IPS-15b (cell line): Measurements from ENCODE around the gene LCA5L.
"Not testable (repeated sequence)": the region's sequence is repeated elsewhere in the genome, so short reads cannot be mapped to it uniquely, and the experiment has no call there.

Experiments
- H3K27me3 ChIP-seq: one replicate; pipeline ENCODE4 v1.6.1; 2013; ENCODE audit warnings: low read length; ENCODE audit not compliant: control insufficient read depth, insufficient read depth
- H3K36me3 ChIP-seq: one replicate; pipeline ENCODE4 v1.6.1; 2013; ENCODE audit warnings: low read length; ENCODE audit not compliant: control insufficient read depth, insufficient read depth
- H3K4me1 ChIP-seq: one replicate; pipeline ENCODE4 v1.6.1; 2013; ENCODE audit warnings: mild to moderate bottlenecking, low read length; ENCODE audit not compliant: control insufficient read depth, insufficient read depth
- H3K4me3 ChIP-seq: one replicate; pipeline ENCODE4 v1.5.1; 2013; ENCODE audit warnings: low read depth, low read length
- H3K9ac ChIP-seq: one replicate; pipeline ENCODE4 v1.6.1; 2013; ENCODE audit warnings: low read depth, mild to moderate bottlenecking, low read length
- H3K9me3 ChIP-seq: one replicate; pipeline ENCODE4 v1.6.1; 2013; ENCODE audit warnings: mild to moderate bottlenecking, low read length; ENCODE audit not compliant: control insufficient read depth, insufficient read depth

LCA5L gene

GRCh38 chr21:39384674-39385298 is 60.8 kb downstream of the LCA5L start:
- H3K9me3 ChIP-seq = no peaks in the 10 kb centered on the region
- no peak overlapping the region for H3K4me3 ChIP-seq

GRCh38 chr21:39382096-39382495 is 63.5 kb downstream of the LCA5L start:
- not testable (repeated sequence) for H3K4me3 ChIP-seq, H3K9me3 ChIP-seq, H3K9ac ChIP-seq, H3K36me3 ChIP-seq, H3K4me1 ChIP-seq, H3K27me3 ChIP-seq

More at GRCh38 chr21:39384674-39385298, 60.8 kb downstream of the LCA5L start:
- Histone ChIP-seq H3K9ac (no peak overlapping the region), H3K36me3 (no peaks in the 10 kb centered on the region), H3K27me3 (no peaks in the 10 kb centered on the region), H3K4me1 (peaks cover 6% of the 10 kb centered on the region)

- Histone ChIP-seq H3K4me3 (peak overlapping the region; percentile 96), H3K9me3 (no peaks in the 10 kb centered on the region), H3K9ac (peak overlapping the region; percentile 1), H3K4me1 (peaks cover 11% of the 10 kb centered on the region), H3K27me3 (no peaks in the 10 kb centered on the region), H3K36me3 (no peaks in the 10 kb centered on the region)
Observed at GRCh38 chr21:39381009-39381408, 64.6 kb downstream of the LCA5L start.

GRCh38 chr21:39379986-39380891 is 65.3 kb downstream of the LCA5L start:
- no peaks in the 10 kb centered on the region for H3K36me3 ChIP-seq
- peak overlapping the region; percentile 96 for H3K4me3 ChIP-seq
- peaks cover 11% of the 10 kb centered on the region for H3K4me1 ChIP-seq
- H3K9me3 ChIP-seq = no peaks in the 10 kb centered on the region
- H3K27me3 ChIP-seq = no peaks in the 10 kb centered on the region
- H3K9ac ChIP-seq = peak overlapping the region; percentile 1

GRCh38 chr21:39377444-39378050 is 68.0 kb downstream of the LCA5L start:
- H3K4me1 ChIP-seq = peaks cover 13% of the 10 kb centered on the region
- H3K9ac ChIP-seq = peak overlapping the region; percentile 37
- H3K4me3 ChIP-seq = no peak overlapping the region

GRCh38 chr21:39375446-39375845 is 70.1 kb downstream of the LCA5L start:
- no peaks in the 10 kb centered on the region for H3K27me3 ChIP-seq
- H3K4me1 ChIP-seq = peaks cover 13% of the 10 kb centered on the region
- no peak overlapping the region for H3K9ac ChIP-seq
- H3K9me3 ChIP-seq = no peaks in the 10 kb centered on the region
- no peak overlapping the region for H3K4me3 ChIP-seq
- H3K36me3 ChIP-seq = no peaks in the 10 kb centered on the region

More at GRCh38 chr21:39377444-39378050, 68.0 kb downstream of the LCA5L start:
- H3K27me3 ChIP-seq = no peaks in the 10 kb centered on the region
- no peaks in the 10 kb centered on the region for H3K36me3 ChIP-seq
- H3K9me3 ChIP-seq = no peaks in the 10 kb centered on the region

GRCh38 chr21:39374046-39374445 is 71.5 kb downstream of the LCA5L start:
- H3K27me3 ChIP-seq = no peaks in the 10 kb centered on the region
- H3K36me3 ChIP-seq = no peaks in the 10 kb centered on the region
- no peaks in the 10 kb centered on the region for H3K9me3 ChIP-seq
- H3K4me3 ChIP-seq = no peak overlapping the region
- H3K9ac ChIP-seq = no peak overlapping the region
- H3K4me1 ChIP-seq = peaks cover 9% of the 10 kb centered on the region

- Histone ChIP-seq H3K36me3 (no peaks in the 10 kb centered on the region), H3K9me3 (no peaks in the 10 kb centered on the region), H3K4me3 (no peak overlapping the region), H3K9ac (no peak overlapping the region), H3K4me1 (peaks cover 9% of the 10 kb centered on the region), H3K27me3 (no peaks in the 10 kb centered on the region)
Observed at GRCh38 chr21:39373634-39374033, 71.9 kb downstream of the LCA5L start.

- H3K9ac ChIP-seq, H3K4me1 ChIP-seq, H3K4me3 ChIP-seq, H3K27me3 ChIP-seq, H3K36me3 ChIP-seq, H3K9me3 ChIP-seq: not testable (repeated sequence)
Observed at GRCh38 chr21:39369896-39370288, 75.7 kb downstream of the LCA5L start.

GRCh38 chr21:39367783-39368182 is 77.8 kb downstream of the LCA5L start:
- Histone ChIP-seq H3K36me3 (no peaks in the 10 kb centered on the region), H3K9me3 (no peaks in the 10 kb centered on the region), H3K9ac (no peak overlapping the region)

GRCh38 chr21:39366563-39366962 is 79.0 kb downstream of the LCA5L start:
- Histone ChIP-seq H3K4me3 (no peak overlapping the region), H3K9ac (no peak overlapping the region), H3K27me3 (no peaks in the 10 kb centered on the region), H3K36me3 (no peaks in the 10 kb centered on the region), H3K4me1 (peaks cover 3% of the 10 kb centered on the region), H3K9me3 (no peaks in the 10 kb centered on the region)

More at GRCh38 chr21:39367783-39368182, 77.8 kb downstream of the LCA5L start:
- Histone ChIP-seq H3K4me1 (peaks cover 3% of the 10 kb centered on the region), H3K4me3 (no peak overlapping the region), H3K27me3 (no peaks in the 10 kb centered on the region)
